Hindlimb muscle (tissue), 1 donor: ENCODE measurements around the gene HSPA6. TPM values are rescaled to one million over a fixed set of nuclear protein-coding genes. Genes with fewer than 3 reads are reported as not detected.
"Not testable (repeated sequence)": the region's sequence is repeated elsewhere in the genome, so short reads cannot be mapped to it uniquely, and the experiment has no call there.

Experiments used
- DNase-seq: peaks from one replicate; pipeline ENCODE4 v3.0.0-alpha.2; 2013
- polyA plus RNA-seq: library from polyadenylated mRNA; unstranded; fragments of 120-200 nt; gene quantifications from one replicate; pipeline ENCODE4 v1.2.1, GENCODE V29; 2013; ENCODE audit not compliant: insufficient read length

The HSPA6 gene
- polyA plus RNA-seq, 1 donor: 0.67 TPM

GRCh38 chr1:161537068-161537669 lies 12.8 kb downstream of the HSPA6 start:
- DNase-seq: not testable (repeated sequence)

GRCh38 chr1:161538925-161539479 lies 14.7 kb downstream of the HSPA6 start:
- not testable (repeated sequence) for DNase-seq

- DNase-seq: not testable (repeated sequence)
These were observed 15.6 kb downstream of the HSPA6 start for GRCh38 chr1:161539731-161540569.

- DNase-seq: not testable (repeated sequence)
These were observed 16.2 kb downstream of the HSPA6 start for GRCh38 chr1:161540570-161540960.

GRCh38 chr1:161542091-161542559 lies 17.8 kb downstream of the HSPA6 start:
- not testable (repeated sequence) for DNase-seq

- not testable (repeated sequence) for DNase-seq
These were observed 18.8 kb downstream of the HSPA6 start for GRCh38 chr1:161543125-161543524.

GRCh38 chr1:161545005-161545731 lies 20.8 kb downstream of the HSPA6 start:
- DNase-seq: not testable (repeated sequence)

- DNase-seq: not testable (repeated sequence)
These were observed 23.8 kb downstream of the HSPA6 start for GRCh38 chr1:161547995-161548741.

GRCh38 chr1:161548749-161549406 lies 24.5 kb downstream of the HSPA6 start:
- not testable (repeated sequence) for DNase-seq

GRCh38 chr1:161549652-161550051 lies 25.3 kb downstream of the HSPA6 start, which contains the start of gene FCGR3A:
FCGR3A (minus strand) TSS chr1:161549818; CDS start chr1:161549736, 82 bp downstream.
- DNase-seq: no peak

- DNase-seq: not testable (repeated sequence)
These were observed 26.6 kb downstream of the HSPA6 start for GRCh38 chr1:161550942-161551341.

- DNase-seq: not testable (repeated sequence)
These were observed 29.3 kb downstream of the HSPA6 start for GRCh38 chr1:161553631-161554030.

GRCh38 chr1:161554340-161554739 lies 30.0 kb downstream of the HSPA6 start:
- not testable (repeated sequence) for DNase-seq

GRCh38 chr1:161554815-161555417 lies 30.6 kb downstream of the HSPA6 start:
- DNase-seq: not testable (repeated sequence)

- not testable (repeated sequence) for DNase-seq
These were observed 31.8 kb downstream of the HSPA6 start for GRCh38 chr1:161556143-161556542.

- not testable (repeated sequence) for DNase-seq
These were observed 32.6 kb downstream of the HSPA6 start for GRCh38 chr1:161556990-161557389.

- not testable (repeated sequence) for DNase-seq
These were observed 33.4 kb downstream of the HSPA6 start for GRCh38 chr1:161557506-161558450.

- peak; percentile 26 for DNase-seq
These were observed 36.8 kb downstream of the HSPA6 start for GRCh38 chr1:161560960-161561715.

GRCh38 chr1:161562441-161562840 lies 38.1 kb downstream of the HSPA6 start:
- DNase-seq: not testable (repeated sequence)
